Lung microvascular endothelial cell (primary cell): ENCODE data around the gene DNAH9. TPM values are rescaled to one million over a fixed set of nuclear protein-coding genes. Genes with fewer than 3 reads are reported as not detected.

ENCODE experiments used
- DNase-seq, 2 donors: peaks; one replicate each; pipeline versions ENCODE4 v3.0.0 to v3.0.0-alpha.2; 2010; ENCODE audit warnings: low read depth in 2 of 2
- total RNA-seq: library from RNA; depleted of rRNA; stranded (reverse); fragments of >200 nt; gene quantifications from 2 replicates; pipeline ENCODE4 v1.2.1, GENCODE V29; 2014

Gene DNAH9
- total RNA-seq, 1 donor from 2014 or later = not detected

DNA sequence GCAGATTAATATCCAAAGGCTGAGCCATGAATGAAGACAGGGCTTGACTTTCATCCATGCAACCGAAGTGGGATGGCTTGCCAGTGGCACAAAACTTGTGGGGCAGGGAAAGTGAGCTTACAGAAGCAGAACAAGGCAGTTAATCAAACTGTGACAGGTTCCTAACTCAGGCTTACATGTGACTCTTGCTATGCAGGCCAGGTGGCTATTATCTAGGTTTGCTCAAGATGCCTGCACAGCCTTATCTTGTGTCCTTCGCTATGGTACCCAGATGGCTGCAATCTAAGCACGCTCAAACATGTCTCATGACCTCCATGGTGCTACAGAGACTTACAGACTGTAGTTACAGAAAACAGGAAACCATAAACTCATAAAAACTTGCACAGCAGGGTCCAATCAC is 8.6 kb upstream of the DNAH9 start:
- no peak for DNase-seq

DNA sequence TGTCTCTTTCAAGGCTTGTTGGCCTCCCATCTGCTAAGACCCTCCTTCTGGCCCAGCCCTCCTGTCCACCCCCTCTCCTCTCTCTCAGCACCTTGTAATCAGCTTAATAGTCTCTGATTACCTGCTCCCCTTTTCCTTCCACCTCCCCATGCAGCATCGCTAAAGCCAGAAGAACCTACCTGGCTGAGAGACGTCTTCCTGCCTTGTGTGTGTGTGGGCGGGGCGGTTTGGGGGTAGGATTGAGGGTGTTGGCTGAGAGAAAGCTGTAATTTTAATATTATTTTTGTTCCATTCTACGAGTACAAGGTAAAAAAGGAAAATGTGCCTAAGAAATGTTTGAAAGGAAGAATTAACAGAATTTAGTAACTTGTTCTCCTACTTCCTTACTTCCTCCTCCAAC is 3.4 kb downstream of the DNAH9 start:
- no peak for DNase-seq

DNA sequence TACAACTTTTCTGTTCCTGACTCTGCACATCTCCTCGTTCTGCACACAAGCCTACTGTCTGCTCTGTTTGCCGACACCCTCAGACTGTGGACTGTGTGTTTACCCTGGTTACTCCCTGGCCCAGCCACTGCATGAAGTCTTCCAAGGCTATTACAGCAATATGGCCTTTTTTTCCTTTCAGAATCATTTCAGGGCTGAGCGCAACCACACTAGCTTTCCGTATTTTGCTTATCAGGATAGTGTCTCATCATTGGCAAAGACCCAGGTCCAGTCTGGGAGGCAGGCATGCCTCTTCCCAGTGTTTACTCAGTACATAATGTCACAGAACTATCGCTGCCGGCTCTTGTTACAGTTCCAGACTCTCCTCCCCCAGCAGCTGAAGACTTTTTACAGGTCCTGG is 10.1 kb downstream of the DNAH9 start:
- no peak for DNase-seq

DNA sequence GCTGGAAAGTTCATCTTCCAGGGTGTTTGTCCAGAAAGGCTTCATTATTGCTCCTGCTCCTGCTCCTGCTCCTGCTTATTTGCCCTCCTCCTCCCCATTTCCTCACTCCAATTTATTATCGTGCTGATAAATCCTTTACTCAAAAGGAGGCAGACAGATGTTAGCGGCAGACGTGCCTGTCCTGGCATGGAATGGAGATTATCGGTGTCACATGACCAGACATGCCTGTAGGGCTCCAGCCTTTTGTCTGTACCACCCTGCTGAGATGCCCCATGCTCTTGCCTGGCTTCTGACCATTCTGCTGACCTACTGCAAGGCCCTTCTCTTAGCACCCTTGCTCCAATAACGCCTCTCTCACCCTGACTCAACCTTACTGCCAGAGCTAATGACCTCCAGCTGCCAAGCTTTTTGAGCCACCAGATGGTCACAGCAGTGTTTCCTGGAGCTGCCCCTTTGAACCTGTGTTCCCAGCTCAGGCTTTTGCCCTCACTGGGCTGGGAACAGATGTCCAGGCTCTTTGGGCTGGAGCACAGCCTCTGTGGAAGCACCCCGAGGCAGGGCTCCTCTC is 12.8 kb downstream of the DNAH9 start:
- no peak for DNase-seq

DNA sequence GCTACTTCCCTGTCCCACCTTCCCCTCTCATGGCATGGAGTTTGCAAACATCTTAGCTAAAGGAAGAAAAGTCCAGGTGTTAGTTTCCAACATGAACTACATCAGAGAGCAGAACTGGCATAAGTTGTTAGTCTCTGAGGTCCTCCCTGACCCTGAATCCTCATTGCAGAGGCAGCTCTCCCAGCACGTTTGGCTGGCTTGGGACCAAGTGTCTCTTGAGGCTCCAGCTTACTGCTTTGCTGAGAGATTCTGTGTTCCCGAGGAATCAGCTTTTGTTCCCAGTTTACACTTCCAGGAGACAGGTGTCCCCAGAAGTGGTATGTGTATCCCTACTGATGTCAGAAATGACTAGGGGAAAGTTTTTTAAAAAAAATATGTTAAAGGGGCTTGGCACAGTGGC is 14.7 kb downstream of the DNAH9 start:
- no peak for DNase-seq

DNA sequence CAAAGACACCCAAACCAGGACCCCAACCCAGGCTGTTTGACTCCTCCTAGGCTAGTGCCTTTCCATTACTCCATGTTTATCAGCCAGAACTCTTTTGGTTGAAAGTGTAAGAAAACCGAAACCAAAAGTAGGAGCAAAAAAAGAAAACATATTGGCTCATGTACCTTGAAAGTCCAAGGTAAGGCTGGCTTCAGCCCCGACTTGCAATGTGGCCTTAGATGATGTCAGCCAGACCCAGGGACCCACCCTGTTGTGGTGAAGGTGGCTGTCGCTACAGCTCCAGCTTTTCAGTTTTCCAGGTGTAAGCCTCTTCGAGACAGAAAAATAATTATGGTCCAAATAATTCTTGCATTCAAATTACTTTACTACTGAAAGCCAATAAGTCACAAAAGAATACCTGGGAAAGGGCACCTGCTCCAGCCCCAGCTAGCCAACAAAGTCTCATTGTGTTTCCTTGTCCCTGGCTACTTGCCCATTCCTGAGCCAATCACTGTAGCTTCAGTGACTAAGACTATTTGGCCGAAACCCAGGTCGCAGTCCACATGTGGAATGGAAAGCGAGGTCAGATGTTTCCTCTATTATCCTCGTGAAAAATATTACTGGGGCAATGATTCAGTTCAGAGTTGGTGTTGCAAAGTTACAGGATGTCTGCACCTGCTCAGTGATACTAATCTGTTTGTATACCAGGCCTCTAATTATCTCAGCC is 20.7 kb downstream of the DNAH9 start:
- DNase-seq = peak; percentile 2 to 71

DNA sequence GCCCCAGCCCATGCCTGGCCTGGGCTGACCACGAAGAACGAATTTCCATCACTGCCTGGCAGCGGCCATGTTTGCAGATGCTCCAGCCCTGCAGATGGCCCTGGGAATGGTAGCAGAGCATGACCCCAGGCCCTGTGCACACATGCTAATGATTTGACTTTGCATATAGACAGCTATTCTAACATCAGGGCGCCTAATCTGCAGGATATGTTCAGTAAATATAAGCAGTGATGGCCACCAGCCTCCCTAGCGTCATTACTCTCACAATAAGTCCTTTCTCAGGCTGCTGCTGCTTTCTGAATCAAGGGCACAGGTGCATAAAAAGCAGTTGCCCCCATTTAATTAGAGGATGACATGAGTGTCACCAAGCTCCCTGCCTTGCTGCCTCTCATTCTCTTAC is 24.2 kb downstream of the DNAH9 start:
- DNase-seq = no peak

DNA sequence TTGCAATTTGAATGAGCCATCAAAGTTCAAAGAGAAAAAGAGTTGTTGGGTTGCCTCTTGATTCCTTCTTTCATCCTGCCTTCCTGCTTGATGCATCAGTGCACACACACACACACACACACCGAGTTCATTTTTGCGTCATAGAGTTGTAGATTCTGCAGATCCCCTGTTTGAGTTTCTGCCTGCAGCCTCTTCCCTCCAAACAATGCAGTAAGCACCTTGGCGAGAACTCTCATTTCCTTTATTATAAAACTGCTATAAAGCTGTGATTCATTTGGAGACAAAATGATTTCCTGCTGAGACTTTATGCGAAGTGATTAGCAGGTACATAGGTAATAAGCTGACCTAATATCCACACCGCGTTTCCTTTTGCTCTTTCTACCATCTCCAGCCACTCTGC is 26.7 kb downstream of the DNAH9 start:
- no peak for DNase-seq

DNA sequence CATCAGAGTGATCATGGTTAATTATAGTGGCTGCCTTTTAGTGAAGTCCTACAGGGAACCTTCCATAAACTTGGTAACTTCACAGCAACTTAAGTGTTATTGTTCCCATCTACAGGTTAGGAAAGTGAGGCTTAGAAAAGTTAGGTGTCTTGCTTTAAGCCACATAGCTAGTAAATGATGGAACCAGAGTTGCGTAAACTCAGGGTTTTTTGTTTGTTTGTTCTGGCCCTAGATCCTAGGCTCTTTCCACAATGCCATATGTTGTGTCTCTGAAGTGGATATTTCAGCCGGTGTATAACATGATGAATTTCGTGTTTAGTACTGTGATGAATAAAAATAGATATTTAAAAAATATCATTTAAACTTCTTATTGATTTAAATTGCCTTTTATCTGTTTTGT is 27.6 kb downstream of the DNAH9 start:
- no peak for DNase-seq

DNA sequence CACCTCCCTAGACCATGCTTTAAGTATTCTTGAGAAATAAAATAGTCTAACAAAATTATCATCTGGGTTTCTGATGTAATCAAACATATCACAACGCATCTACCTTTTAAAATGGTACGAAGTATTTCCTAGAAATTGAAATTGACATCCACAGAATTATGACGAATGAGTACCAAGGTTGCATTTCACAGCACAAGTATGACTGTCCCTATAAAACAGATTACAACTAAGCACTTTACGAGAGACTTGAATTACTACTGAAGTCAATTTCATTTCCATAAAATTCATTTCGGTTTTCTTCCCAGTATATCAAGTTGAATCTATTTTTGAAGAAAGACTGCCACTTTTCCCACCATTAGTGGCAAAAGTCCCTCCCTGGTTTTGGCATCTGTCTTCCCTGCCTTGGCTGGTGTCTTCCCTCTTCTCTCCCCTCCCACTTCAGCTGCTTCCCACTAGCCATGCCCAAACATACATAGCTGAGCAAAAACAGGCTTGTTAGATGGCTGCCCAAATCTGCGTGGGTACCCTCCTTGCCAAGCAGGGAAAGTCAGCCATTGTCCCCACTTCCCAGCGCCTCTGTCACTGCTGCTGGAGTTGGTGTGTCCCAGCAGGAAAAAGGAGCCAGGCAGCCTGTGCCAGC is 29.2 kb downstream of the DNAH9 start:
- DNase-seq = no peak

DNA sequence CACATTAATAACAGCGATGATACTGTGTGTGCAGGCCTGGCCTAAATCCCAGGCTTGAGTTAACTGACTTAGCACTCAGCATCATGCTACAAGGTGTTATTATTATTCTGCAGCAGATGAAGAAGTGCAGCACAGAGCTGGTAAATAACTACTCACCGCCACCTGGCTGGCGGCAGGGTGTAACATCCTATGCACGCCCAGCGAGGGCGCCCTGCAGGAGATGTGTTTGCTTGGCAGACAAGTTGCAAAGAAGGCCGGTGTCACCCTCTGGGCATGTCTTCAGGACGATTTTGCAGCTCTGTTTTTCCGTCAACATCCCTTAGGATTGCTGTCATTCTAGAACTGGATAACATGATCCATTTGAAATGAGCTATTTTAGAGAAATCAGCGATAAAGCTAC is 30.1 kb downstream of the DNAH9 start:
- no peak for DNase-seq

DNA sequence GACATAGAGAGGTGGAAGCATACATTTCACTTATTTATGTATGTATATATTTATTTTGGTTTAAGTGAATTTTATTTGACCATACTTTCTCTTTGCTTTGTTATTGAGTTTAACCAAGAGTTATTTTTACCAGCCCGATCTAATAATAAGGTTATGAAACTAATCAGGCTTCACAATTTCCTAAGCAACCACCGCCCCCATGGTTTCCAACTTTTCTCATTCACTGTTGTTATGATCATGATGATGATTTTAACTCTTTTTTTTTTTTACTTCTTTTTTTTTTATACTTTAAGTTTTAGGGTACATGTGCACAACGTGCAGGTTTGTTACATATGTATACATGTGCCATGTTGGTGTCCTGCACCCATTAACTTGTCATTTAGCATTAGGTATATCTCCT is 30.6 kb downstream of the DNAH9 start:
- DNase-seq = no peak

DNA sequence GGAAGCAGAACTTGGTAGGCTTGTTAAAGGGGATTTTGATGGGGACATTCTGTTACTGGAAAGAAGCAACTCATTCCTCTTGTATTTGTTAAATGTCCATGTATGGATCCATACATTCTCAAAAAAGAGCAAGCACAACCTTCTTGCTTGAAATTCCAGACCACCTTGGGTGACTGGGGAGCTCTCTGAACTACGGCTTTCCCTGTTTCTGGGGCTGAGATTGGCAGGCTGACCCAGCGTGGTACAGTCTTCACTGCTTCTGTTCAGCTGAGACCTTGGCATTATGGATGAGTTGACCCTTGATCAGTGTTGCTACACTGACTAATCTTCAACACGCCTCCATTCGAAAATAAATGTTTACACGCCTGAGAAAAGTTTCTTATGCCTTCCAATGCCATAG is 38.5 kb downstream of the DNAH9 start:
- no peak for DNase-seq

DNA sequence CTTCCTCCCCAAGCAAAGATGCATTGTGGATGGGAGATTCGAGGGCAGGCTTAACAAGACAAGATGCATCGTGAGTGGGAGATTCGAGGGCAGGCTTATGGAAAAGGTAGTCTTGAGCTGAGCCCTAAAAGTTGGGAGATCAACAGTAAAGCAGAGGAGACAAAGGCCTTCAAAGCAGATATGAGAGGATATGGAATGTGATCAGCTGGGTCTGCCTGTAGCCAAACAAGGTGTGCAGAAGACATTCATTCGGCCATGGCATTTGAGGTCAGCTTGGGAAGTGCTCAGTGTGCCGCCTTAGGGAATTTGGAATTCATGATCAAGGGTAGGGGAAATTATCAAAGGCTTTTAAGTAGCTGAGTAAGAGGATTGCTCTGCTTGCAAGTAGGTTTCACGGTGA is 39.5 kb downstream of the DNAH9 start:
- no peak for DNase-seq

DNA sequence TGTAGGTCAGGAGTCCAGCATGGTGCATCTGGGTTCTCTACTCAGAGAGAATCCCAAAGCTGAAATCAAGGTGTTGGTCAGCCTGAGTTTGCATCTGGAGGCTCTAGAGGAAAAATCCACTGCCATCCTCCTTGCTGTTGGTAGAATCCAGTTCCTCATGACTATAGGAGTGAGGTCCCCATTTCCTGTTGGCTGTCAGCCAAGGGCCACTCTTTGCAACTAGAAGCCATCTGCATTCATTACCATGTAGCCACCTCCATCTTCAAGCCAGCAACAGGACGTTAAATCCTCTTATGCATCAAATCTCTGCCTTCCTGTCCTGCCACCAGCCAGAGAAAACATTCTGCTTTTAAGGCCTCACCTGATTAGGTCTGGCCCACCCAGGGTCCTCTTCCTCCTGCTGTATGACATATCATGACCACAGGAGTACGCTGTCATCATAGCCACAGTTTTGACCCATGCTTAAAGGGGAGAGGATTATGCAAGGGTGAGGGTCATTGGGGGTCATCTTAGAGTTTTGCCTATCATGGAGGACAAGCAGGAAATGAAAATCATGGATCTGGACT is 40.5 kb downstream of the DNAH9 start:
- no peak for DNase-seq

DNA sequence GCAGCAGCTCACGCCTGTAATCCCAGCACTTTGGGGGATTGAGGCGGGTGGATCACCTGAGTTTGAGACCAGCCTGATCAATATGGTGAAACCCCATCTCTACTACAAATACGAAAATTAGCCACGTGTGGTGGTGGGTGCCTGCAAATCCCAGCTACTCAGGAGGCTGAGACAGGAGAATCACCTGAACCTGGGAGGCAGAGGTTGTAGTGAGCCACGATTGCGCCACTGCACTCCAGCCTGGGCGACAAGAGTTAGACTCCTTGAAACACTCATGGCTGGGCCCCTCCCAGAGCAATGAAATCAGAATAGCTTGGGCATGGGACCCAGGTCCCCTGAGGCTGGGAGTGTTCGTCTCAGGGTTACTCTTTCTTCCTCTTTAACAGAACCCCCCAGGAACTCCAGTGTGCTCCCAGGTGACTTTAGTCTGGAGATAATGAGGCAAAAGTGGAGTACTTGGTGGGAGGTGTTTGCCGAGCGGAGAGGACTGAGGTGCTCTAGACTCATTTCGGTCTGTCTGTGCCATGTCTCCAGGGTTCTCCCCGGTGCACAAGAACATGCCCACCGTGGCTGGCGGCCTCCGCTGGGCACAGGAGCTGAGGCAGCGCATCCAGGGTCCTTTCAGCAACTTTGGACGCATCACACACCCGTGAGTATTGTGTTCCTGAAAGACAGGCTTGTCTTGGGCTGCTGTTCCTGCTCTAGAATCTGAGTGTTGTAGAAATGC is 41.6 kb downstream of the DNAH9 start:
- no peak for DNase-seq

DNA sequence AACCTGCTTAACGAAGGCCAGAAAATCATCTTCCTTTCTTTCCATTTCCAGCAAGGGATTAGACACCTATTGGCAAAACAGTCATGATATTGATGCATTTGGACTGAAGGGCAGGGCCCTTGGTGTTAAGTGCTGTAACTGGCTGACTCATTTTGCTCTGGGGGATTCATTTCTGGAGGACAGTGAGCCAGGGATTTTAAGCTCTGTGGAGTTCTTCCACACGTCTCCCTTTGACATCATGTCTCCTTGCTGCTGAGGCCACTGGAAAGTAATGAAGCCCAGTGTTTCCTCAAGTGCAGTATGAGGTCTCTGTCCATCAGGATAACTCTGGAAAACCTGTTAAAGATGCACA is 42.2 kb downstream of the DNAH9 start:
- no peak for DNase-seq

DNA sequence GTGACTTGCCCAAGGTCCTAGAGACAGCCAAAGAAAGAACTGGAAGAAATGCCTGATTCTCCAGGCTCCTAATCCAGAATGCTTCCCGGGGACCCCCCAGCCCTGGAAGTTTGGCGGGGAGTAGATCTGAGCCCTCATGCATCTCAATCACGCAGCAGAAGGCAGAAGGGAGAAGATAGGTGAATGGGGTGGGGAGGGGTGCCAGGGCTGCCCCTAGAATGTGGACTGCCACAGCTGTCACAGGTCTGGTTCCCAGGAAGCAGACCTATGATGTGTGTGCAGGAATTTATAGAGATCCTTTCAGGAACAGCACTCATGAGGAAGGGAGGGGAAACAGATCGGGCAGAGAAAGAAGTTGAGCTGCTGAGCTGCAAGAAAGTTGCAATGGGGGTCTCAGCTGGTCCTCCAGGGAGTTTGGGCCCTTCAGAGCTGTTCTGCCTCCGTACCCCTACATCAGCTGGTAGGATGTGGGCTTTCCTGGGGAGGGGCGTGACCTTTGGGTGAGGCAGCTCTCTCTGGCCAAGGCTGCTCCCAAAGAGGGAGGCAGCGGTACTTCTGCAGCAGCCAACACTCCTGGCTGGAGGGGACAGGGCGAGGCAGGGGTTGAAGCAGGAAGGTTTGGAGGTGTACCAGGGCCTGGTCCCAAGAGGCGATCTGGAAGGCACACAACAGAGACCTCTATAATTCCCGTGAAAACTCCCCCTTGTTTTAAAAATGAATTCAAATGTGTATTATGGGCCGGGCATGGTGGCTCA is 43.4 kb downstream of the DNAH9 start:
- no peak for DNase-seq

DNA sequence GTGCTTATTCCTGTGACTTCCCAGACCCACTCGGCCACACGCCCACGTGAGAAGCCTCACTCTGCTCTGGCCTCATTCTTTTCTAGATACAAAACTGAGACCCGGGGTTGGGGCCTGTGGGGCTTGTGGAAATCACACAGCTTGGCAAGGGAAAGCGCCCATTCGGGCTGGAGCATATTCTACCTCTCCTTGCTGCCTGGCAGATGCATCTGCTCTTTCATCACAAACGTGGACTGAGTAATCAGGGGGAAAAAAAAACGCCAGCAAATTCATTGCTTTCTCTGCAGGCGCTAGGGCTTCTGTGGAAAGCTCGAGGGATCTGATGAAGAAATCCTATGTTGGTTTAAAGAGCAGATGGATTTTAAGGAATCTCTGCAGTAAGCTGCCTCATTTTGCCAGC is 44.4 kb downstream of the DNAH9 start:
- DNase-seq = no peak

DNA sequence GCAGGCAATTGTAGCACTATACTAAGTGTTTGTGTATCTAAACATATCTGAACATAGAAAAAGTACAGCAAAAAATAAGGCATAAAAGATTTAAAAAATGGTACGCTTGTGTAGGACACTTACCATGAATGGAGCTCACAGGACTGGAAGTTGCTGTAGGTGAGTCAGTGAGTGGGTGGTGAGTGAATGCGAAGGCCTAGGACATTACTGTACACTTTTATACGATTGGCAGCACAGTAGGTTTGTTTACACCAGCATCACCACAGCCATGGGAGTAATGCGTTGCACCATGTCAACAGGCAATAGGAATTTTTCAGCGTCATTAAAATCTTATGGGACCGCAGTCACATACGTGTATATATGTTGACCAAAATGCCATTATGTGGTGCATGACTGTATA is 45.6 kb downstream of the DNAH9 start:
- DNase-seq = no peak
